ENCODE data around the gene E2F4.

The E2F4 gene

DNA sequence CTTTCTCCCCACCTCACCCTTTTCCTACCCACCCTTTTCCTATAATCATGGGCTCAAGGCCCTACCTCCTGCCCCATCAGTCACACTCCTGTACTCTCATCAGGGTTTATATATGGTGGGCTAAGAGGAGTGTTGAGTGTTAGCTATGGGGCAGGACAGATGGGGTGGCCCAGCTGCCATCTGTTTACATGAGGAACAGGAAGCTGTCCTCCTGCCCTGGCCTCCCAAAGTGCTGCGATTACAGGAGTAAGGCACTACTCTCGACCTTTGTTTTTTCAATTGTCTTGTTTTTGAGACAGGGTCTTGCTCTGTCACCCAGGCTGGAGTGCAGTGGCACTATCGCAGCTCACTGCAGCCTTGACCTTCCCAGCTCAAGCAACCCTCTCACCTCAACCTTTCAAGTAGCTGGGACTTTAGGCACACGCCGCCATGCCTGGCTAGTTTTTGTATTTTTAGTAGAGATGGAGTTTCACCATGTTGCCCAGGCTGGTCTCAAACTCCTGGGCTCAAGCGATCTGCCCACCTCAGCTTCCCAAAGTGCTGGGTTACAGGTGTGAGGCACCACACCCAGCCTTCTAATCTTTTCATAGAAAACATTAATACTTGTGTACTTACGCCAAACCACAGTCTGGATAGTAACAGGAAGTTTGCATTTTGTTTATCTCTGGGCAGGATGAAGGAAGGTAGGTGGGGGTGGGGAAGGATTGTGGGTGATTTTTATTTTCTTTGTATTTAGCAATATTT lies 33.9 kb upstream of the E2F4 start:
- DNase-seq (ENCODE audit: low read depth, low spot score): no peak
- no peak overlapping the region for H3K4me3 ChIP-seq (ENCODE audit: low read depth, low read length)
- in situ Hi-C loops (cut with HindIII; ENCODE audit: low sequenced_read_pairs): no loop called here
- TF ChIP-seq CTCF (IDR thresholded peaks at IDR 0.05; ENCODE audit: low read depth, low read length): no peak

- in situ Hi-C loops (cut with HindIII; ENCODE audit: low sequenced_read_pairs): no loop called here
- peak overlapping the region; percentile 88 for H3K4me3 ChIP-seq (ENCODE audit: low read depth, low read length)
- no peak for DNase-seq (ENCODE audit: low read depth, low spot score)
- TF ChIP-seq CTCF (IDR thresholded peaks at IDR 0.05; ENCODE audit: low read depth, low read length): no peak
These were observed 33.0 kb upstream of the E2F4 start for GRCh38 chr16:67158637-67159600.

DNA sequence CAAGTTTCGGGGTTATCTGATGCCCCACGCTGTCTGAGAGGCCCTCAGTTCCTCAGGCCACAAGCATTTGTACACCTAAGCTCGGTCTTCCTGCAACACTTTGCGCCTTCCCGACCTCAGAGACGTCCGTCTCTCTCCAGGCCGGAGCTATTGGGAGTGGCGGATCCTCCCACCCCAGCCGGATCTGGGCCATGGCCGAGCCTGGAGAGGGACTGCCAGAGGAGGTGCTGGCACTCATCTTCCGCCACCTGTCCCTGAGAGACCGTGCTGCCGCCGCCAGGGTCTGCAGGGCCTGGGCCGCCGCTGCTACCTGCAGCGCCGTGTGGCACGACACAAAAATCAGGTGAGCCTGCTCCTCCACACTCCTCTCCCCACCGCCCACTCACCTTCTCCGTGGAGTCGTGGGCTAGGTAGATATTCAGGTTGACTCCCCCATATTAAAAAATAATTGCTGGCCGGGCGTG lies 30.3 kb upstream of the E2F4 start:
- H3K4me3 ChIP-seq (ENCODE audit: low read depth, low read length): no peak overlapping the region
- TF ChIP-seq CTCF (IDR thresholded peaks at IDR 0.05; ENCODE audit: low read depth, low read length): no peak
- in situ Hi-C loops (cut with HindIII; ENCODE audit: low sequenced_read_pairs): no loop called here
- DNase-seq (ENCODE audit: low read depth, low spot score): no peak

DNA sequence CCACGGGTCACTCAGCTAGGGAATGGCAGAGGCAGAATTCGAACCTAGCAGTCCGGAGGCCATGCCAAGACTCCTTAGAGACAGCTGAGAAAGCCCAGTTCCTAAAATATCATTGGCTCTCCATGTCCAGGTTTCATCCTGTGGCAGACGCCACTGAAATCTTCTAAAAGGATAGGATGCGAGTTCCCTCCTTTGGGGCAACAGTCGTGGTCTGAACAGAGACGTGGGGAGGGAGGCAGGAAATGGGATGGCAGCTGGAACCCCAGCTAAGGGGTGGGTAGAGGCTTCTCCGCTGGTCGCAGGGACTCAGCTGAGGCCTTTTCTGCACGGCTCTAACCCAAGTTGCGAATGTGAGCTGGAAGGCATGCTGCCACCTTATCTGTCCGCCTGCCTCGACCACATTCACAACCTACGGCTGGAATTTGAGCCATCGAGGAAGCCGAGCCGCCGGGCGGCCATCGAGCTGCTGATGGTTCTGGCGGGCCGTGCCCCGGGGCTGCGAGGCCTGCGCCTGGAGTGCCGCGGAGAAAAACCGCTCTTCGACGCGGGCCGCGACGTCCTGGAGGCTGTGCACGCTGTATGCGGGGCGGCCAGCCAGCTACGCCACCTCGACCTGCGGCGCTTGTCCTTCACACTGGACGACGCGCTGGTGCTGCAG lies 29.3 kb upstream of the E2F4 start:
- in situ Hi-C loops (cut with HindIII; ENCODE audit: low sequenced_read_pairs): no loop called here
- no peak for TF ChIP-seq CTCF (IDR thresholded peaks at IDR 0.05; ENCODE audit: low read depth, low read length)
- DNase-seq (ENCODE audit: low read depth, low spot score): no peak
- no peak overlapping the region for H3K4me3 ChIP-seq (ENCODE audit: low read depth, low read length)

- H3K4me3 ChIP-seq (ENCODE audit: low read depth, low read length): no peak overlapping the region
- no peak for TF ChIP-seq CTCF (IDR thresholded peaks at IDR 0.05; ENCODE audit: low read depth, low read length)
- peak; percentile 36 for DNase-seq (ENCODE audit: low read depth, low spot score)
- in situ Hi-C loops (cut with HindIII; ENCODE audit: low sequenced_read_pairs): no loop called here
These were observed 28.6 kb upstream of the E2F4 start for GRCh38 chr16:67163164-67163998.

Data from astrocyte of the spinal cord (primary cell).